Panc1 (cell line): Measurements from ENCODE around the gene ASPHD2. TPM values are rescaled to one million over a fixed set of nuclear protein-coding genes. Genes with fewer than 3 reads are reported as not detected.

Experiments
- ATAC-seq: fragments of 200-7000 bp; cut with Tn5 transposase; 2 replicates; pipeline ENCODE4 v1.9.1; 2020; ENCODE audit warnings: mild to moderate bottlenecking, moderate library complexity
- BruUV-seq: library from RNA; stranded (reverse); fragments of 400-500 nt; replicated peaks from 2 replicates; lab custom pipeline; 2021; lab: Mats Ljungman, UMichigan
- CTCF ChIA-PET: fragments of 300-600 bp; sonication (Branson Sonifier 250); formaldehyde crosslinking; loops from one replicate; lab custom pipeline; 2022; ENCODE audit warnings: antibody characterized with exemption; lab: Charles Lee
- POLR2A ChIA-PET: fragments of 300-600 bp; sonication (Branson Sonifier 250); formaldehyde crosslinking; loops from one replicate; lab custom pipeline; 2022; ENCODE audit warnings: antibody characterized with exemption; lab: Charles Lee
- DNase-seq: peaks from one replicate; pipeline ENCODE4 v3.0.0-alpha.2; 2010; ENCODE audit warnings: low read depth, low spot score
- H3K27ac ChIP-seq: 2 replicates; pipeline ENCODE4 v1.5.1; 2011; ENCODE audit warnings: mild to moderate bottlenecking, low read length, inconsistent platforms
- H3K27me3 ChIP-seq: fragments of 200-500 bp; sonication (Bioruptor generic); 2 replicates; pipeline ENCODE4 v1.6.0; 2014; ENCODE audit warnings: low read length, inconsistent platforms; ENCODE audit not compliant: control insufficient read depth, insufficient read depth
- H3K36me3 ChIP-seq: fragments of 200-500 bp; sonication (Bioruptor generic); 2 replicates; pipeline ENCODE4 v1.5.1; 2014; ENCODE audit warnings: inconsistent platforms, mild to moderate bottlenecking, low read length, moderate library complexity; ENCODE audit not compliant: control insufficient read depth, insufficient read depth
- H3K4me1 ChIP-seq: 2 replicates; pipeline ENCODE4 v1.5.1; 2011; ENCODE audit warnings: inconsistent platforms, mild to moderate bottlenecking, low read length, moderate library complexity; ENCODE audit not compliant: control insufficient read depth, insufficient read depth
- H3K4me3 ChIP-seq, 2 experiments: 2 replicates each; pipeline ENCODE4 v1.5.1; 2011 to 2012; ENCODE audit warnings: low read depth in 2 of 2, low read length in 2 of 2, mild to moderate bottlenecking in 2 of 2, inconsistent platforms in 1 of 2, moderate library complexity in 1 of 2
- H3K9me3 ChIP-seq: fragments of 200-500 bp; sonication (Bioruptor generic); 2 replicates; pipeline ENCODE4 v1.5.1; 2014; ENCODE audit warnings: low read depth, mild to moderate bottlenecking, inconsistent platforms, low read length, moderate library complexity; ENCODE audit not compliant: control insufficient read depth, insufficient read depth
- POLR2AphosphoS5 ChIP-seq: IDR thresholded peaks from 2 replicates; pipeline ENCODE4 v1.6.1; 2012; ENCODE audit warnings: mild to moderate bottlenecking, low read depth, low read length, moderate library complexity
- SIN3A ChIP-seq: IDR thresholded peaks from 2 replicates; pipeline ENCODE4 v1.6.1; 2012; ENCODE audit warnings: low read depth, mild to moderate bottlenecking, low read length, moderate library complexity, borderline replicate concordance; ENCODE audit not compliant: insufficient read depth
- TCF7L2 ChIP-seq: IDR thresholded peaks from 2 replicates; pipeline ENCODE4 v1.6.1; 2011; ENCODE audit warnings: mild to moderate bottlenecking, low read depth, low read length, inconsistent platforms
- in situ Hi-C: cut with HindIII; loops from 2 replicates; pipeline ENCODE4 v1.10.0; 2016; ENCODE audit warnings: low sequenced_read_pairs, low pct_unique_long_range_greater_than_20kb
- intact Hi-C: fragments of 100-400 bp; cut with micrococcal nuclease; formaldehyde crosslinking; loops from one replicate; pipeline ENCODE4 v1.10.0; 2022; ENCODE audit not compliant: unreplicated experiment
- total RNA-seq: library from RNA; stranded (reverse); gene quantifications from one replicate; pipeline ENCODE4 v1.2.1, GENCODE V29; 2021; ENCODE audit not compliant: unreplicated experiment
- TF ChIP-seq, protein P1 (sequence below), 2 experiments: IDR thresholded peaks; 2 replicates each; pipeline ENCODE4 v1.6.1; 2011 to 2012; ENCODE audit warnings: low read depth in 2 of 2, control low read depth in 1 of 2, low read length in 1 of 2, mild to moderate bottlenecking in 1 of 2, moderate library complexity in 1 of 2; ENCODE audit not compliant: insufficient read depth in 1 of 2
- TF ChIP-seq, protein P2 (sequence below): fragments of 450-650 bp; IDR thresholded peaks from 2 replicates; pipeline ENCODE4 v1.5.1; 2017; ENCODE audit warnings: mild to moderate bottlenecking

Gene ASPHD2
- total RNA-seq, 1 experiment from 2014 or later = 0.15 TPM

DNA sequence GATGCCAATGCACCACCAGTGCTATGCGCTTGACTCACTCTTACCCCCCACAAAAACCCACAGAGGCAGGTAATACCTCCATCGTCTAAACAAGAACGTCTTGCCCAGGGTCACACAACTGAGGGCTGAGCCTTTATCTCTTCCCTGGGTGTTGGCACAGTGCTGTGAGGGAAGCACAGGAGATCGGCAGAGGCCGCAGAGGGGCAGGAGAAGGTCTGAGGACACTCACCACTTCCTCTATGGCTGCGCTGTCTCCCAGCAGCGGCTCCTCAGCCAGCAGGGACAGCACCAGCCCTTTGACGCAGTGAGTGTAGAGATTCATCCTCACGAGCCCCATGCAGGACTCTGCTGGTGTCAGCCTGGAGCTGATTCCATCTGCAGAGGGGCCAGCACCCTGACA lies 34.6 kb downstream of the ASPHD2 start:
- Histone ChIP-seq H3K9me3 (no peaks in the 10 kb centered on the region), H3K27me3 (no peaks in the 10 kb centered on the region), H3K4me3 (no peak overlapping the region), H3K36me3 (peaks cover 6% of the 10 kb centered on the region), H3K27ac (no peak overlapping the region), H3K4me1 (no peaks in the 10 kb centered on the region)
- ChIA-PET CTCF (no interaction called here), POLR2A (no interaction called here)
- in situ Hi-C loops (no loop called here), intact Hi-C loops (loop anchor here (5.0 to 10.0 kb wide), 2 partner anchors 61 to 99 kb away; no protein-coding TSS in a partner anchor)
- TF ChIP-seq, protein P1, sequence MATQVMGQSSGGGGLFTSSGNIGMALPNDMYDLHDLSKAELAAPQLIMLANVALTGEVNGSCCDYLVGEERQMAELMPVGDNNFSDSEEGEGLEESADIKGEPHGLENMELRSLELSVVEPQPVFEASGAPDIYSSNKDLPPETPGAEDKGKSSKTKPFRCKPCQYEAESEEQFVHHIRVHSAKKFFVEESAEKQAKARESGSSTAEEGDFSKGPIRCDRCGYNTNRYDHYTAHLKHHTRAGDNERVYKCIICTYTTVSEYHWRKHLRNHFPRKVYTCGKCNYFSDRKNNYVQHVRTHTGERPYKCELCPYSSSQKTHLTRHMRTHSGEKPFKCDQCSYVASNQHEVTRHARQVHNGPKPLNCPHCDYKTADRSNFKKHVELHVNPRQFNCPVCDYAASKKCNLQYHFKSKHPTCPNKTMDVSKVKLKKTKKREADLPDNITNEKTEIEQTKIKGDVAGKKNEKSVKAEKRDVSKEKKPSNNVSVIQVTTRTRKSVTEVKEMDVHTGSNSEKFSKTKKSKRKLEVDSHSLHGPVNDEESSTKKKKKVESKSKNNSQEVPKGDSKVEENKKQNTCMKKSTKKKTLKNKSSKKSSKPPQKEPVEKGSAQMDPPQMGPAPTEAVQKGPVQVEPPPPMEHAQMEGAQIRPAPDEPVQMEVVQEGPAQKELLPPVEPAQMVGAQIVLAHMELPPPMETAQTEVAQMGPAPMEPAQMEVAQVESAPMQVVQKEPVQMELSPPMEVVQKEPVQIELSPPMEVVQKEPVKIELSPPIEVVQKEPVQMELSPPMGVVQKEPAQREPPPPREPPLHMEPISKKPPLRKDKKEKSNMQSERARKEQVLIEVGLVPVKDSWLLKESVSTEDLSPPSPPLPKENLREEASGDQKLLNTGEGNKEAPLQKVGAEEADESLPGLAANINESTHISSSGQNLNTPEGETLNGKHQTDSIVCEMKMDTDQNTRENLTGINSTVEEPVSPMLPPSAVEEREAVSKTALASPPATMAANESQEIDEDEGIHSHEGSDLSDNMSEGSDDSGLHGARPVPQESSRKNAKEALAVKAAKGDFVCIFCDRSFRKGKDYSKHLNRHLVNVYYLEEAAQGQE (IDR thresholded peaks at IDR 0.05; ENCODE audit: insufficient read depth in 1 of 2, low read depth in 2 of 2, low read length in 1 of 2) = no peak
- TF ChIP-seq, protein P2, sequence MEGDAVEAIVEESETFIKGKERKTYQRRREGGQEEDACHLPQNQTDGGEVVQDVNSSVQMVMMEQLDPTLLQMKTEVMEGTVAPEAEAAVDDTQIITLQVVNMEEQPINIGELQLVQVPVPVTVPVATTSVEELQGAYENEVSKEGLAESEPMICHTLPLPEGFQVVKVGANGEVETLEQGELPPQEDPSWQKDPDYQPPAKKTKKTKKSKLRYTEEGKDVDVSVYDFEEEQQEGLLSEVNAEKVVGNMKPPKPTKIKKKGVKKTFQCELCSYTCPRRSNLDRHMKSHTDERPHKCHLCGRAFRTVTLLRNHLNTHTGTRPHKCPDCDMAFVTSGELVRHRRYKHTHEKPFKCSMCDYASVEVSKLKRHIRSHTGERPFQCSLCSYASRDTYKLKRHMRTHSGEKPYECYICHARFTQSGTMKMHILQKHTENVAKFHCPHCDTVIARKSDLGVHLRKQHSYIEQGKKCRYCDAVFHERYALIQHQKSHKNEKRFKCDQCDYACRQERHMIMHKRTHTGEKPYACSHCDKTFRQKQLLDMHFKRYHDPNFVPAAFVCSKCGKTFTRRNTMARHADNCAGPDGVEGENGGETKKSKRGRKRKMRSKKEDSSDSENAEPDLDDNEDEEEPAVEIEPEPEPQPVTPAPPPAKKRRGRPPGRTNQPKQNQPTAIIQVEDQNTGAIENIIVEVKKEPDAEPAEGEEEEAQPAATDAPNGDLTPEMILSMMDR = no peak
- TF ChIP-seq POLR2AphosphoS5 = no peak
- TF ChIP-seq SIN3A = no peak
- no peak for TF ChIP-seq TCF7L2
- DNase-seq (no peak), ATAC-seq (no peak)
- no TSS peak for BruUV-seq

DNA sequence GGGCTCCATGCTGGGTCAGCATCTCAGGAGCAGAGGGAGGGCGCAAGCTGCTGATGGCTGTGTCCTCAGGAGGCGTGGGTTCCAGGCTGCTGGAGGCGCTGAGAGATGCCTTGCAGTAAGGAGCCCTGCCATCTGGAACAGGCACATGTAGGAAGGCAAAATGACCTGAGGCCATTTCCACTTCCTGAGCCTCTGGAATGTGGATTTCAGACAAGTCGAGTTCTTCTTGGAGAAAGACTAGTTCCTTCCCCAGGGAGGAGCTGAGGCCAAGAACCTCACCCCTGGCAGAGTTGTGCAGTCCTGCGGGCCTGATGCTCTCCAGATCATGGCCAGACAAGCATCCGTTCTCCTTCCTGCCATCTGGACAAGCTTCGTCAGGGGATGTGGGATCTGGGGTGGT lies 35.3 kb downstream of the ASPHD2 start:
- ChIA-PET POLR2A (no interaction called here), CTCF (no interaction called here)
- Histone ChIP-seq H3K4me3 (no peak overlapping the region), H3K27ac (no peak overlapping the region), H3K9me3 (no peaks in the 10 kb centered on the region), H3K4me1 (no peaks in the 10 kb centered on the region), H3K36me3 (peaks cover 6% of the 10 kb centered on the region), H3K27me3 (no peaks in the 10 kb centered on the region)
- intact Hi-C loops = loop anchor here (5.0 to 10.0 kb wide), 2 partner anchors 62 to 100 kb away; no protein-coding TSS in a partner anchor
- TF ChIP-seq POLR2AphosphoS5 (no peak), SIN3A (no peak), TCF7L2 (no peak)
- TF ChIP-seq, protein P1 (IDR thresholded peaks at IDR 0.05; ENCODE audit: insufficient read depth in 1 of 2, low read depth in 2 of 2, low read length in 1 of 2) = no peak
- TF ChIP-seq, protein P2 = no peak
- in situ Hi-C loops = no loop called here
- no TSS peak for BruUV-seq
- DNase-seq (no peak), ATAC-seq (no peak)
